ENCODE data around the gene JADE2.

The JADE2 gene

DNA sequence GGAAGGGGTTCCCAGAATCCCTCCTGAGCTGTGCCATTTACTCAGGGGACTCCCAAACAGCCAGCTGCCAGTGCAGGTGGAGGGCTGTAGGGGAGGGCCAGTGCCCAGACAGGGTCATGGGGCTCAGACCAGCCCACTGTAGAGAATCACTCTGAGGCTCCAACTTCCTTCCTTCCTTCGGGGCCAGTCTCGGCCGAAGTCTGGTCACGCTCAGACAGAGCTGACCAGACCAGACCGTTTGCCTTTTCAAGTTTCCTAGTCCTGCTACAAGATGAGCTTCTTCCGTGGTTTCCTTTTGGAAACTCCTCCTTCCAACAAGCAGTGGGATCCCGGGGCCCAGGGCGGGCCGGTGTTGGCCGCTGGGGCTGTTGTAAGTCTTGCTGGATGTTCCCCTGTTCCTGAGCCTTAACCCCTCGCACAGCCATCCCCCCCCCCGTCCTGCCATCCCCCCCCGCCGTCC is 54.6 kb downstream of the JADE2 start:
- Histone ChIP-seq H3K4me3 (ENCODE audit: low read length) (no peak overlapping the region), H3K4me2 (ENCODE audit: low read length) (no peak overlapping the region), H3K9me2 (replicated peaks; ENCODE audit: control insufficient read depth, low read length) (no peaks in the 10 kb centered on the region), H4K20me1 (ENCODE audit: control insufficient read depth, insufficient read depth, low read depth, low read length) (no peaks in the 10 kb centered on the region), H3K36me3 (ENCODE audit: control insufficient read depth, low read length) (peaks cover 33% of the 10 kb centered on the region), H3K27ac (ENCODE audit: low read depth, low read length) (no peak overlapping the region), H3F3A (ENCODE audit: control insufficient read depth, insufficient read depth) (no peaks in the 10 kb centered on the region), H3K79me2 (ENCODE audit: control insufficient read depth, low read length) (no peaks in the 10 kb centered on the region), H3K9me3 (ENCODE audit: control insufficient read depth, insufficient read depth, low read length) (no peaks in the 10 kb centered on the region), H3K27me3 (ENCODE audit: control insufficient read depth, low read length) (no peaks in the 10 kb centered on the region), H3K4me1 (ENCODE audit: control insufficient read depth, low read length) (no peaks in the 10 kb centered on the region)
- TF ChIP-seq EZH2phosphoT487 (IDR thresholded peaks at IDR 0.05; ENCODE audit: borderline replicate concordance, low read length) = no peak

- Histone ChIP-seq H3K9me2 (replicated peaks; ENCODE audit: control insufficient read depth, low read length) (no peaks in the 10 kb centered on the region), H3K9me3 (ENCODE audit: control insufficient read depth, insufficient read depth, low read length) (no peaks in the 10 kb centered on the region), H3K27ac (ENCODE audit: low read depth, low read length) (no peak overlapping the region), H3K4me2 (ENCODE audit: low read length) (no peak overlapping the region), H4K20me1 (ENCODE audit: control insufficient read depth, insufficient read depth, low read depth, low read length) (no peaks in the 10 kb centered on the region), H3K79me2 (ENCODE audit: control insufficient read depth, low read length) (no peaks in the 10 kb centered on the region), H3K4me3 (ENCODE audit: low read length) (no peak overlapping the region), H3K27me3 (ENCODE audit: control insufficient read depth, low read length) (no peaks in the 10 kb centered on the region), H3K36me3 (ENCODE audit: control insufficient read depth, low read length) (peaks cover 30% of the 10 kb centered on the region), H3K4me1 (ENCODE audit: control insufficient read depth, low read length) (no peaks in the 10 kb centered on the region), H3F3A (ENCODE audit: control insufficient read depth, insufficient read depth) (no peaks in the 10 kb centered on the region)
- TF ChIP-seq EZH2phosphoT487 (IDR thresholded peaks at IDR 0.05; ENCODE audit: borderline replicate concordance, low read length) (no peak), CTCF (IDR thresholded peaks at IDR 0.05; ENCODE audit: low read depth, low read length, poor library complexity, severe bottlenecking) (no peak)
These were observed 55.9 kb downstream of the JADE2 start for GRCh38 chr5:134581241-134581981.

GRCh38 chr5:134582281-134582680 is 56.8 kb downstream of the JADE2 start:
- Histone ChIP-seq H4K20me1 (ENCODE audit: control insufficient read depth, insufficient read depth, low read depth, low read length) (no peaks in the 10 kb centered on the region), H3K4me1 (ENCODE audit: control insufficient read depth, low read length) (peaks cover 7% of the 10 kb centered on the region), H3K36me3 (ENCODE audit: control insufficient read depth, low read length) (peaks cover 22% of the 10 kb centered on the region)

More at GRCh38 chr5:134582281-134582680, 56.8 kb downstream of the JADE2 start:
- H3K9me3 ChIP-seq (ENCODE audit: control insufficient read depth, insufficient read depth, low read length) = no peaks in the 10 kb centered on the region
- no peaks in the 10 kb centered on the region for H3K27me3 ChIP-seq (ENCODE audit: control insufficient read depth, low read length)
- TF ChIP-seq CTCF (IDR thresholded peaks at IDR 0.05; ENCODE audit: low read depth, low read length, poor library complexity, severe bottlenecking) (no peak), EZH2phosphoT487 (IDR thresholded peaks at IDR 0.05; ENCODE audit: borderline replicate concordance, low read length) (no peak)
- no peaks in the 10 kb centered on the region for H3F3A ChIP-seq (ENCODE audit: control insufficient read depth, insufficient read depth)
- no peak overlapping the region for H3K4me2 ChIP-seq (ENCODE audit: low read length)
- no peak overlapping the region for H3K27ac ChIP-seq (ENCODE audit: low read depth, low read length)
- H3K9me2 ChIP-seq (replicated peaks; ENCODE audit: control insufficient read depth, low read length) = no peaks in the 10 kb centered on the region
- H3K4me3 ChIP-seq (ENCODE audit: low read length) = no peak overlapping the region
- H3K79me2 ChIP-seq (ENCODE audit: control insufficient read depth, low read length) = no peaks in the 10 kb centered on the region

Measured in DOHH2 (cell line).